GM18951 (cell line): Measurements from ENCODE around the gene TMTC1.

Source experiments
- POLR2A ChIP-seq: IDR thresholded peaks from 4 replicates; pipeline ENCODE4 v1.6.1; 2011; ENCODE audit warnings: mild to moderate bottlenecking; ENCODE audit not compliant: insufficient read length, insufficient read depth; ENCODE audit errors: extremely low read depth
- in situ Hi-C: fragments of 300-500 bp; cut with MboI; formaldehyde crosslinking; loops from one replicate; pipeline ENCODE4 v1.12.0; 2022; ENCODE audit warnings: low sequenced_read_pairs, mixed read lengths, inconsistent platforms; ENCODE audit not compliant: unreplicated experiment

Gene TMTC1

DNA sequence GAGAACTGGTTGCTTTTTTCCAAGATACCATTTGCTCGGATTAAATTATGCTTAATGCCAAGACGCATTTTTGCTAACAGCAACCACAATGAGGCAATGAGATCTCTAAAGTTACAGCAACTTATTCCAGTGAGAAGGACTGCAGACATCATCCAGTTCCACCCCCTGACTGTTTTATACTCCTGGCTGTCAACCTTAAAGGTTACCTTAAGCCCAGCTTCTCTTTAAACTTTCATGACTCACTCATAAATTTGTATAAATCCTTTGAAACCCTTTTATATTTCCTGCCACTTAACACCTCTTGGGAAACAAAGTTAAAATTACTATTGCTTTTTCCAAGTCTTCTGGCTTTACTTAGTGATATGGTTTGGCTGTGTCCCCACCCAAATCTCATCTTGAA is 80.2 kb downstream of the TMTC1 start:
- no peak for TF ChIP-seq POLR2A
- in situ Hi-C loops: no loop called here

DNA sequence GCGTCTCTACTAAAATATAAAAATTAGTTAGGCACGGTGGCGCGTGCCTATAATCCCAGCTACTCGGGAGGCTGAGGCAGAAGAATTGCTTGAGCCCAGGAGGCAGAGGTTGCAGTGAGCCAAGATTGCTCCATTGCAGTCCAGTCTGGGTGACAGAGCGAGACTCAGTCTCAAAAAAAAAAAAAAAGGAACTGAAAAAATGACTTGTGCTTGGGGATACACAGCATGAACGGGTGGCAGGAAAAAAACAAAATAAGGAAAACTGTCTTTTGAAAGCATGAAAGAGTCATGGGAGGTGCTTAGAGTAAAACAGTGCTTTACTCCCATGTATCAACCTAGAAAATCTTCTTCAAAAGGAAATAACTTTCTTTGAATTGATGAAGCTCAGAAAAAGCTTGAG is 80.8 kb downstream of the TMTC1 start:
- in situ Hi-C loops: no loop called here
- no peak for TF ChIP-seq POLR2A

DNA sequence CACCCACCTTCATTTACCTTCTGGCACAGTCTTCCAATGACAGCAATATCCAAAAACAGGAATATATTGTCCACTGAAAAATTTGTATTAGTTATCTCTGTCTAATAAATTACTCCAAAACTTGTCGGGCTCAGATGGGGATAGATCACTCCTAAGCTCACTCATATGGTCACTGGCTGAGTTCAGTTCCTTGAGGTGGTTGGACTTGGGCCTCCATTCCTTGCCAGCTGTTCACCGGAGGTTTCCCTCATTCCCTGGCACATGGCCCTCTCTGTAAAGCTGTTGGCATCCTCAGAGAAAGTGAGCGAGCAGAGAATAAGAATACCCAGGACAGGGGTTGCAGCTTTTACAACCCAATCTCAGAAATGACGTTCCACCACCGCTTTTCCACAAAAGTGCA is 81.5 kb downstream of the TMTC1 start:
- in situ Hi-C loops: no loop called here
- TF ChIP-seq POLR2A: no peak

DNA sequence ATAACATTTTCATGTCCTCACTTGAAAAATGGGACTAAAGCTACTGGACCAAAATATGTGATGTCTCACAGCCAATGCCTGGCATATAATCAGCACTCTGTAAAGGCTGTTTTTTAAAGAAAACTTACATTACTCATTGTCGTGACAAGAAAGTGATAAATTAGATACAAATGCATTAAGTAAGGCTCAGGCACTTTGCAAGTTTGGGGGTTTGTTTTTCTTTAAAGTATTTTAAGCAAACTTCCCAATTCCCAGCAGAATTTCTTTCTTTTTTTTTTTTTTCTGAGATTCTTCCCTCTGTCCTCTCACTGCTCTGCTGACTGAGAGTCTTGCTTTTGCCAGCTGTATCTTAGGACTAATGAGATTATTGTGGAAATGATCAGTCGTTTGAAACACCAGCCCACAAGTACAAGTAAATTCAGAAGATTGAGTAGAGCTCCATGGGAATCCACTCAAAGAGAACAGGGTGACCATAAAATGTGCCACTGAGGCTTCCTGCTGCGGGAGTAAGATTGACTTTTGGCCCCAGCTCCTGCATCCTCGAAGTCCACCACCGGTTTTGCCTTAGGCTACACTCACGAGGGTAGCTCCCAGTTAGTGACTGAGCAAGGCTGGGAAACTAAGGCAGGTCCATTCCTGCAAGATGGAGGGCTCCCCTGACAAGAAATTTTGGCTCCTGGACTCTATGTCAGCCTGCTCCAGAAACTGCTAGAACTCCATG is 82.8 kb downstream of the TMTC1 start:
- in situ Hi-C loops: no loop called here
- no peak for TF ChIP-seq POLR2A

DNA sequence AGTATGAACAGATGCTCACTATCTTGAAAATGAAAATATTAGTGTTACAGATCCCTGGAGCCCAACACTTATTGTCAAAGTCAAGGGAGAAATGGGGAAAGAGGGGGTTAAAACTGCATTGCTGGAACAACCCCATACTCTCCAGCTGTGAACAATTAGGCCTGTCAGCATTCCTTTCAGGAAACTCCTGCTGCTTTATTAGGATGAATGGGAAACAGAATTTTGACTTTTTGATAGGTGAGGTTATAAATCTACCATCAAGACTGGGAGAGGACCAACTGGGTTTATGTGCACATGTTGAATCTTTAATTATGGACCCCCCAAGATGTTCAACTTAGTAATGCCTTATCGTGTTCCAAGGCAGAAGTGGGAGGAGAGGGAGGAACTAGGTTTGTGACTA is 85.0 kb downstream of the TMTC1 start:
- in situ Hi-C loops: no loop called here
- TF ChIP-seq POLR2A: no peak

DNA sequence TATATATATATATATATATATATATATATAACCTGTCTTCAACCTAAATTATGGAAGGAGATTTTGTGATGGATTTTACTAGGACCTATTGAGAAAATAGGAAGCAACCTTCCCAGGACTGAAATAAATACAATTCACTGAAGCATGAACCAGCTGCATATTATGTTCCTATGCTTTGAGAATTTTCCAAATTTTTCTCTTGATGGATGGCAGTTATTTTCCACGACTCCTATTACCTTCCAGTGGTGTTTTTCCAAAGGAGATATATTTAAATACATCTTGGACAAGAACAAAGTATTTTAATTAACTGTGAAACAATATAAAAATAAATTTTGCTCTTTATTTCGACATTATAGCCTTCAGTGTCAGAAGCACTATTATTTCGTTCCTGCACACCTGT is 87.9 kb downstream of the TMTC1 start:
- TF ChIP-seq POLR2A: no peak
- in situ Hi-C loops: no loop called here

DNA sequence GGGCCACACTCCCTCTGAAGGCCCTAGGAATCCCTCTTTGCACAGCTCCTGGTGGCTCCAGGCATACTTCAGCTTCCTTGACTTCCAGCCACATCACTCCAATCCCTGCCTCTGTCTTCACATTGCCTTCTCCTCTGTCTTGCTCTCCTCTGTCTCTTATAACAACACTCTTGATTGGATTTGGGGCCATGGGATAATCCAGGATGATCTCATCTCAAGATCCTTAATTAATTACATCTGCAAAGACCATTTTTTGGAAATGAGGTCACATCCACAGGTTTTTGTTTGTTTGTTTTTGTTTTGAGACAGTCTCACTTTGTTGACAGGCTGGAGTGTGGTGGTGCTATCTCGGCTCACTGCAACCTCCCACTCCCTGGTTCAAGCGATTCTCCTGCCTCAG is 88.7 kb downstream of the TMTC1 start:
- in situ Hi-C loops: no loop called here
- TF ChIP-seq POLR2A: no peak

DNA sequence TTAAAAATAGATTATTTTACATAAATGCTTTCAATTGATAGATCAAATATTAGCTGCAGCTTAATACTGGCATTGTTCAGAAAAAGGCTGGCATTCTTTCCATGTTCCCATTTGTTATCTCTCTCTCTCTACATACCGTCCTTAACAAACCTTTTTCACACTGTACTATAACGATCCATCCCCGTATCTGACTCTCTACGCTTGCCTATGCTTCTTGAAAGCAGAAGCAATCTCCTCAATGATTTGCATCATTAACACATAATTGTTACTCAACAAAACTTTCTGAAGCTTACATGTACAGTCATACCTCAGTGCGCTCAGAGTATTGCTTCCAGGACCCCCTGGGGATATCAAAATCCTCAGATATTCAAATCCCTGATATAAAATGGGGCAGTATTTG is 89.7 kb downstream of the TMTC1 start:
- no peak for TF ChIP-seq POLR2A
- in situ Hi-C loops: no loop called here

DNA sequence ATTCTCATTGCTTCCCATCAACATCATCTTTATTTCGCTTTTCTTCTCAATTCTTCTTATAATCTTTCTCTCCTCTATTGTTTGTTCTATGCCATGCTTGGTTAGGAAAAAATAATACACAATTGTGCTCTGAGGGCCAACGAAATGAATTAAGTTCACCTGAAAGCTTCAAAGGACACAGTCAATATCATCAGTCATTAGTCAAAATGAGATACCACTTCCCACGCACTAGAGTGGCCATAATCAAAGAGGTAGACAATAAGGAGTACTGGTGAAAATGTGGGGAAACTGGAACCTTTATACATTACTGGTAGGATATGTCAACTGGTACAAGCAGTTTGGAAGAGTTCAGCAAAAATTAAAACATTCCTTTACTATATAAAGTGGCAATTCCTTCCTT is 91.5 kb downstream of the TMTC1 start:
- no peak for TF ChIP-seq POLR2A
- in situ Hi-C loops: no loop called here

DNA sequence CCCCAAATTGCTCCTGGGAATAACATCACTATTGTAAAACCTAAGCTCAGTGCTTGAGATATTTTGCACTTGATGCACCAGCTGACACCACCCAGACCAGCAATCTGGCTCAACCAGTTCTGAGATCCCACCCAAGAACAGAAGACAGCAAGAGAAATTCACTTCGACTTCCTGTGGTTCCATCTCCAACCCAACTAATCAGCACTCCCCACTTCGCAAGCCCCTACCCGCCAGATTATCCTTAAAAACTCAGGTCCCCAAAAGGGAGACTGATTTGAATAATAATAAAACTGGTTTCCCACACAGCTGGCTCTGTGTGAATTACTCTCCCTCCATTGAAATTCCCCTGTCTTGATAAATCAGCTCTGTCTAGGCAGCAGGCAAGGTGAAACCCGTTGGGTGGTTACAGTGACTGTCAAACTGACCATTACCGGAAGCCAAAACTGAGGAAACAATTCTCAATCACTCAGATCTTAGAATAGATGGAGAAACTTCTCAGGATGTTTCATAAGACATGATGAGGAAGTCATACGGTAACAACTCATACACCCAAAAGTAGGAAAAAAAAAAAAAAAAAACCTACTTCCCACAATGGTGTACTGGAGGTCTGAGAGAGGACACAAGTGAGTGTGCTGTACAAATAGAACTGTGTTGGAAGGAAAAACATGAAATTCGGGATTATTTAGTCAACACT is 92.4 kb downstream of the TMTC1 start:
- in situ Hi-C loops: no loop called here

DNA sequence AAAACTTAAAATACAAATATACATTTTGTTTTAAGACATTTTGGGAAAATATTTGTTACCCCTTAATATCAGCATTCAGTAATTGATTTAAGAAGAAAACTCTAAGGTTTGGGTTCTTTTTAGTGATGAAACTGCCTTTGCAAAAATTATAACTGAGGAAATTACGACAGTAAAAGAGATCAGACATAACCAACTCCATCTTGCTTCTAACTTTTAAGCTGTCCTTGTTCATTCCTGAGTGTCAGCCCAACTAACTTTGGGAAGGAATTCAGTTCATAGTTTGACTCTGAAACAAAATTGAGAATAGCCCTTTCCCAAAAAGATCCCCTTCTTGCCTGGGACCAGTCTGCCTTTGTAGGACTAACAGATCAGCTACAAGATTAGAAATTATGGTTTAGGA is 93.0 kb downstream of the TMTC1 start:
- in situ Hi-C loops: no loop called here
- TF ChIP-seq POLR2A: no peak

More for the DNA sequence above, 92.4 kb downstream of the TMTC1 start:
- TF ChIP-seq POLR2A: no peak

DNA sequence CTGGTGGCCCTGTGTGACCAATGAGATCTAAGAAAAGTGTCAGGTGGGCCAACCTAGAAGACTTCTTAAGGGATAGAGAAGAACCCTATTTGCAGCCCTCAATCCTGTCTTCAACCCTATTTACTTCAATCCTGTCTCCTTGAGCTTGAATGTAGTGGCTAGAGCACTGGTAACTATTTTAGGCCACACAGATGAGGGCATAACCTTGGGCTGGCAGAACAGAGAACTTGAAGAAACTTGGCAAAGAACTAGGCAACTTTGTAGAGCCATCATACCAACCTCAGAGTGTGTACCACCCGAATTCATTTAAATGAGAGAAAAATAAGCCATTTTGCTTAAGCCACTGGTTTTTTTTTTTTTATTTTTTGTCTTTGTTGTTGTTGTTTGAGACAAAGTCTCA is 94.8 kb downstream of the TMTC1 start:
- TF ChIP-seq POLR2A: no peak
- in situ Hi-C loops: no loop called here

DNA sequence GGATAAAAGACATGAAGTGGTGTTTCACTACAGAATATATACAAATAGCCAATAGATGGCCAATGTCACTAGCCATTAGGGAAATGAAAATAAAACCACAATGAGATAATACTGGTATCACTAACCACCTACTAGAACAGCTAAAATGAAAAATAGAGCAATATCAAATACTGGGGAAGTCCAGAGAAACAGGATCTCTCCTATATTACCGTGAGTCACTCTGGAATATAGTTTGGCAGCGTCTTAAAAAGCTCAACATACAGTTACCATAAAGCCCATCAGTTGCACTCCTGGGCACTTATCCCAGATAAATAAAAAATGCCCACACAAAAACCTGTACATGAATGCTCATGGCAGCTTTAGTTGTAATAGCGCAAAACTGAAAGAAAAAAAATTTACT is 101.7 kb downstream of the TMTC1 start:
- in situ Hi-C loops: no loop called here
- no peak for TF ChIP-seq POLR2A

DNA sequence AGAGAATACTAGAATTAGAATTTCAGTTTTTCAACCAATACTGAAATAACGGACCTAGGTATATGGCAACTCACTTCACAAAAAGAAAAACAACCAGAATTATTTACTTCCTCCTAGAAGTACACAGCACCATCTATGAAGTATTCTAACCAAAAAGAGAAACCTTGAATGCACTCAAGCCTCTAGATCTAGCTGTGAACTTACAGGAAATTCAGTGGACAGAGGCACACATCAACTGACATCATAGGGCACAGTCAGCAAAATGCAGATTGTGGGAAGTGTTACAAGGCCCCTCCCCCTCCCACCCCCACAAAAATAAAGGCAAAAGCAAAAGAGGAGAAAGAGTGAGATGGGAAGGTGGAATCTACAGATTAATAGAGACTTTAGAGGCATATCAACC is 102.4 kb downstream of the TMTC1 start:
- TF ChIP-seq POLR2A: no peak
- in situ Hi-C loops: no loop called here
